Skeletal muscle tissue (tissue), 4 donors: ENCODE measurements around the gene LAP3. TPM values are rescaled to one million over a fixed set of nuclear protein-coding genes. Genes with fewer than 3 reads are reported as not detected.
A peak's percentile ranks its signal among the peaks of the same experiment; 100 is the strongest.
"Not testable (repeated sequence)": the region's sequence is repeated elsewhere in the genome, so short reads cannot be mapped to it uniquely, and the experiment has no call there.

Experiments used
- H3K27ac ChIP-seq: one replicate; pipeline ENCODE4 v1.7.0; 2013; ENCODE audit warnings: mild to moderate bottlenecking, low read depth, low read length, inconsistent platforms
- H3K27me3 ChIP-seq, 3 donors: one replicate each; pipeline ENCODE4 v1.7.0; 2013; ENCODE audit warnings: low read length in 3 of 3; ENCODE audit not compliant: control insufficient read depth in 3 of 3, insufficient read depth in 3 of 3
- H3K36me3 ChIP-seq, 3 donors: one replicate each; pipeline ENCODE4 v1.7.0; 2013; ENCODE audit warnings: low read length in 3 of 3; ENCODE audit not compliant: control insufficient read depth in 3 of 3, insufficient read depth in 3 of 3
- H3K4me1 ChIP-seq, 3 donors: one replicate each; pipeline ENCODE4 v1.7.0; 2013; ENCODE audit warnings: low read length in 3 of 3, mild to moderate bottlenecking in 3 of 3; ENCODE audit not compliant: control insufficient read depth in 3 of 3, insufficient read depth in 3 of 3
- H3K4me3 ChIP-seq, 3 donors: one replicate each; pipeline ENCODE4 v1.7.0; 2013; ENCODE audit warnings: low read length in 3 of 3
- H3K9ac ChIP-seq, 3 donors: one replicate each; pipeline ENCODE4 v1.7.0; 2013; ENCODE audit warnings: low read length in 3 of 3, mild to moderate bottlenecking in 3 of 3, moderate library complexity in 2 of 3, low read depth in 1 of 3
- H3K9me3 ChIP-seq, 3 donors: one replicate each; pipeline ENCODE4 v1.7.0; 2013; ENCODE audit warnings: low read length in 3 of 3; ENCODE audit not compliant: control insufficient read depth in 3 of 3
- total RNA-seq: library from RNA; depleted of rRNA; stranded (reverse); fragments of >200 nt; gene quantifications from one replicate; pipeline ENCODE4 v1.2.3, GENCODE V29; 2014
- donor health status: Osteomylitis.

Gene LAP3
- 76.7 TPM for total RNA-seq

- Histone ChIP-seq H3K9ac (peak within 1 kb of the TSS; percentile 90 to 94 (median 91)), H3K9me3 (no peaks in the 10 kb centered on the region), H3K4me1 (peaks cover 20 to 28% (median 24%) of the 10 kb centered on the region in 3 donors), H3K4me3 (peak within 1 kb of the TSS; percentile 81 to 90 (median 88)), H3K36me3 (peaks cover 6 to 12% (median 7%) of the 10 kb centered on the region in 3 donors), H3K27me3 (no peaks in the 10 kb centered on the region), H3K27ac (peak within 1 kb of the TSS; percentile 91)
Measured at GRCh38 chr4:17576932-17577664, at the start of gene LAP3. LAP3 (plus strand) TSS chr4:17577198; CDS start chr4:17577466, 268 bp downstream.

GRCh38 chr4:17528551-17529165 is 48.3 kb upstream of the LAP3 start:
- Histone ChIP-seq H3K9ac (no peak overlapping the region), H3K9me3 (no peaks in the 10 kb centered on the region), H3K4me3 (no peak overlapping the region), H3K36me3 (no peaks in the 10 kb centered on the region), H3K4me1 (peaks cover 2 to 6% (median 5%) of the 10 kb centered on the region in 3 donors), H3K27ac (no peak overlapping the region), H3K27me3 (no peaks in the 10 kb centered on the region)

- no peak overlapping the region for H3K9ac ChIP-seq
- H3K27me3 ChIP-seq: no peaks in the 10 kb centered on the region
- H3K27ac ChIP-seq: no peak overlapping the region
- no peaks in the 10 kb centered on the region for H3K36me3 ChIP-seq
- H3K4me3 ChIP-seq: no peak overlapping the region
- no peaks in the 10 kb centered on the region for H3K9me3 ChIP-seq
- H3K4me1 ChIP-seq: peaks cover 2 to 6% (median 5%) of the 10 kb centered on the region in 3 donors
Measured at GRCh38 chr4:17531538-17532285, 45.3 kb upstream of the LAP3 start.

- H3K4me3 ChIP-seq: no peak overlapping the region
- H3K27ac ChIP-seq: no peak overlapping the region
- H3K36me3 ChIP-seq: no peaks in the 10 kb centered on the region
- H3K9ac ChIP-seq: no peak overlapping the region
- no peaks in the 10 kb centered on the region for H3K27me3 ChIP-seq
- H3K9me3 ChIP-seq: no peaks in the 10 kb centered on the region
- no peaks in the 10 kb centered on the region for H3K4me1 ChIP-seq
Measured at GRCh38 chr4:17534705-17535104, 42.3 kb upstream of the LAP3 start.

- H3K27me3 ChIP-seq: no peaks in the 10 kb centered on the region
- no peak overlapping the region for H3K4me3 ChIP-seq
- no peaks in the 10 kb centered on the region for H3K36me3 ChIP-seq
- no peak overlapping the region for H3K9ac ChIP-seq
- H3K9me3 ChIP-seq: no peaks in the 10 kb centered on the region
- no peak overlapping the region for H3K27ac ChIP-seq
- H3K4me1 ChIP-seq: no peaks in the 10 kb centered on the region
Measured at GRCh38 chr4:17535242-17535641, 41.8 kb upstream of the LAP3 start.

- no peak overlapping the region for H3K27ac ChIP-seq
- no peaks in the 10 kb centered on the region for H3K36me3 ChIP-seq
- H3K9ac ChIP-seq: no peak overlapping the region
- H3K27me3 ChIP-seq: no peaks in the 10 kb centered on the region
- no peaks in the 10 kb centered on the region for H3K9me3 ChIP-seq
- no peaks in the 10 kb centered on the region for H3K4me1 ChIP-seq
- H3K4me3 ChIP-seq: no peak overlapping the region
Measured at GRCh38 chr4:17535906-17536305, 41.1 kb upstream of the LAP3 start.

GRCh38 chr4:17537060-17537459 is 39.9 kb upstream of the LAP3 start:
- not testable (repeated sequence) for H3K4me1 ChIP-seq, H3K27me3 ChIP-seq, H3K36me3 ChIP-seq, H3K9ac ChIP-seq, H3K27ac ChIP-seq, H3K4me3 ChIP-seq, H3K9me3 ChIP-seq

GRCh38 chr4:17544205-17544604 is 32.8 kb upstream of the LAP3 start:
- Histone ChIP-seq H3K9me3 (no peaks in the 10 kb centered on the region), H3K27ac (no peak overlapping the region), H3K4me3 (no peak overlapping the region), H3K9ac (no peak overlapping the region), H3K36me3 (no peaks in the 10 kb centered on the region), H3K27me3 (no peaks in the 10 kb centered on the region), H3K4me1 (no peaks in the 10 kb centered on the region)

GRCh38 chr4:17544831-17545234 is 32.2 kb upstream of the LAP3 start:
- Histone ChIP-seq H3K27me3 (no peaks in the 10 kb centered on the region), H3K36me3 (no peaks in the 10 kb centered on the region), H3K4me1 (no peaks in the 10 kb centered on the region), H3K9ac (no peak overlapping the region), H3K27ac (no peak overlapping the region), H3K4me3 (no peak overlapping the region), H3K9me3 (no peaks in the 10 kb centered on the region)
